Gastrocnemius medialis (tissue), 4 donors: ENCODE data around the gene PCLO. TPM values are rescaled to one million over a fixed set of nuclear protein-coding genes. Genes with fewer than 3 reads are reported as not detected.

Experiments used
- ATAC-seq, 2 donors: fragments of 150-250 bp; one replicate each; pipeline ENCODE4 v1.9.1; 2016
- DNase-seq, 2 donors: peaks; one replicate each; pipeline ENCODE4 v3.0.0-alpha.2; 2019
- H3K27ac ChIP-seq, 4 donors: fragments of 200-600 bp; sonication (generic); 1 replicate in 1 of 4; 2 replicates in 3 of 4; pipeline ENCODE4 v1.5.1; 2016 to 2018; ENCODE audit warnings: mild to moderate bottlenecking in 2 of 4, moderate library complexity in 1 of 4
- H3K27me3 ChIP-seq, 3 donors: fragments of 200-600 bp; sonication (generic) in 2 of 3; 1 replicate in 1 of 3; 2 replicates in 2 of 3; pipeline versions ENCODE4 v1.5.1 to v1.6.0; 2016 to 2019; ENCODE audit warnings: mild to moderate bottlenecking in 1 of 3, moderate library complexity in 1 of 3
- H3K36me3 ChIP-seq, 2 donors: fragments of 200-600 bp; sonication (generic) in 1 of 2; one replicate each; pipeline ENCODE4 v1.5.1; 2017 to 2018
- H3K4me1 ChIP-seq, 2 donors: fragments of 200-600 bp; sonication (generic) in 1 of 2; one replicate each; pipeline ENCODE4 v1.5.1; 2016 to 2017; ENCODE audit warnings: mild to moderate bottlenecking in 2 of 2
- H3K4me3 ChIP-seq, 4 donors: fragments of 200-600 bp; sonication (generic) in 3 of 4; 1 replicate in 1 of 4; 2 replicates in 3 of 4; pipeline ENCODE4 v1.5.1; 2016 to 2019; ENCODE audit warnings: mild to moderate bottlenecking in 2 of 4
- H3K9me3 ChIP-seq, 3 donors: fragments of 200-600 bp; sonication (generic) in 2 of 3; 1 replicate in 1 of 3; 2 replicates in 2 of 3; pipeline ENCODE4 v1.5.1; 2016 to 2019
- CTCF ChIP-seq, 5 experiments: fragments of 450-650 bp in 3 of 5; fragments of 200-600 bp in 2 of 5; sonication (generic) in 2 of 5; IDR thresholded peaks in 4 of 5; conservative IDR thresholded peaks in 1 of 5; 1 replicate in 4 of 5; 2 replicates in 1 of 5; pipeline ENCODE4 v1.5.1; 2016 to 2019; ENCODE audit warnings: antibody characterized with exemption in 5 of 5, mild to moderate bottlenecking in 3 of 5, moderate library complexity in 3 of 5
- POLR2A ChIP-seq, 2 donors: fragments of 450-650 bp; IDR thresholded peaks; one replicate each; pipeline ENCODE4 v1.6.1; 2017; ENCODE audit warnings: antibody characterized with exemption in 2 of 2, mild to moderate bottlenecking in 2 of 2, moderate library complexity in 2 of 2
- in situ Hi-C, 4 donors: fragments of 200-750 bp; cut with MboI; loops; one replicate each; pipeline versions ENCODE4 v1.15.0 to v1.8.0; 2017; ENCODE audit warnings: low sequenced_read_pairs in 4 of 4
- intact Hi-C: fragments of 100-400 bp; cut with DNase I; formaldehyde crosslinking; loops from one replicate; pipeline ENCODE4 v1.15.1; 2023; ENCODE audit warnings: low total_unique reads
- total RNA-seq, 4 donors: library from RNA; depleted of rRNA; stranded (reverse); fragments of >200 nt; gene quantifications; one replicate each; pipeline versions ENCODE4 v1.1.0 to v1.2.3, GENCODE V29; 2016

Gene PCLO
- total RNA-seq, 4 donors from 2014 or later: 0.05 to 0.29 TPM; not detected in 2

- in situ Hi-C loops (no loop called here), intact Hi-C loops (no loop called here)
- no peak overlapping the region for H3K27ac ChIP-seq
- H3K36me3 ChIP-seq: no peaks in the 10 kb centered on the region
- H3K4me1 ChIP-seq: no peaks in the 10 kb centered on the region
- no peak overlapping the region for H3K4me3 ChIP-seq
- TF ChIP-seq POLR2A (IDR thresholded peaks at IDR 0.05) (no peak), CTCF (IDR thresholded peaks at IDR 0.05 in 4 of 5, conservative IDR thresholded peaks at IDR 0.05 in 1 of 5) (no peak)
- H3K27me3 ChIP-seq: no peaks in the 10 kb centered on the region
- DNase-seq (no peak), ATAC-seq (no peak)
- H3K9me3 ChIP-seq: peaks cover 0 to 3% (median 0%) of the 10 kb centered on the region in 3 donors
Observed at GRCh38 chr7:83118347-83119025, 44.2 kb downstream of the PCLO start.

GRCh38 chr7:83117466-83117865, 45.2 kb downstream of the PCLO start:
- H3K4me3 ChIP-seq: no peak overlapping the region
- no peaks in the 10 kb centered on the region for H3K4me1 ChIP-seq
- no peak overlapping the region for H3K27ac ChIP-seq
- H3K9me3 ChIP-seq: no peaks in the 10 kb centered on the region
- DNase-seq (no peak), ATAC-seq (no peak)
- no peaks in the 10 kb centered on the region for H3K36me3 ChIP-seq
- intact Hi-C loops (no loop called here), in situ Hi-C loops (no loop called here)
- no peaks in the 10 kb centered on the region for H3K27me3 ChIP-seq
- TF ChIP-seq POLR2A (IDR thresholded peaks at IDR 0.05) (no peak), CTCF (IDR thresholded peaks at IDR 0.05 in 4 of 5, conservative IDR thresholded peaks at IDR 0.05 in 1 of 5) (no peak)

GRCh38 chr7:83111391-83111790, 51.3 kb downstream of the PCLO start:
- Histone ChIP-seq H3K36me3 (no peaks in the 10 kb centered on the region), H3K27ac (no peak overlapping the region), H3K4me1 (no peaks in the 10 kb centered on the region), H3K4me3 (no peak overlapping the region), H3K9me3 (no peaks in the 10 kb centered on the region), H3K27me3 (no peaks in the 10 kb centered on the region)
- in situ Hi-C loops: no loop called here
- TF ChIP-seq CTCF (IDR thresholded peaks at IDR 0.05 in 4 of 5, conservative IDR thresholded peaks at IDR 0.05 in 1 of 5) (no peak), POLR2A (IDR thresholded peaks at IDR 0.05) (no peak)
- no peak for DNase-seq
- ATAC-seq: no peak
- intact Hi-C loops: no loop called here

- TF ChIP-seq POLR2A (IDR thresholded peaks at IDR 0.05) (no peak), CTCF (IDR thresholded peaks at IDR 0.05 in 4 of 5, conservative IDR thresholded peaks at IDR 0.05 in 1 of 5) (no peak)
- intact Hi-C loops (no loop called here), in situ Hi-C loops (no loop called here)
- Histone ChIP-seq H3K4me3 (no peak overlapping the region), H3K9me3 (no peaks in the 10 kb centered on the region), H3K36me3 (no peaks in the 10 kb centered on the region), H3K27ac (no peak overlapping the region), H3K27me3 (no peaks in the 10 kb centered on the region), H3K4me1 (no peaks in the 10 kb centered on the region)
- no peak for DNase-seq
- no peak for ATAC-seq
Observed at GRCh38 chr7:83109352-83109751, 53.3 kb downstream of the PCLO start.

- ATAC-seq (no peak), DNase-seq (no peak)
- Histone ChIP-seq H3K36me3 (no peaks in the 10 kb centered on the region), H3K4me1 (no peaks in the 10 kb centered on the region), H3K27me3 (no peaks in the 10 kb centered on the region), H3K4me3 (no peak overlapping the region), H3K27ac (no peak overlapping the region), H3K9me3 (no peaks in the 10 kb centered on the region)
- intact Hi-C loops (no loop called here), in situ Hi-C loops (no loop called here)
- TF ChIP-seq POLR2A (IDR thresholded peaks at IDR 0.05) (no peak), CTCF (IDR thresholded peaks at IDR 0.05 in 4 of 5, conservative IDR thresholded peaks at IDR 0.05 in 1 of 5) (no peak)
Observed at GRCh38 chr7:83105948-83106347, 56.7 kb downstream of the PCLO start.
